Measurements from ENCODE around the gene ANO10.
"Not testable (repeated sequence)": the region's sequence is repeated elsewhere in the genome, so short reads cannot be mapped to it uniquely, and the experiment has no call there.

The ANO10 gene

DNA sequence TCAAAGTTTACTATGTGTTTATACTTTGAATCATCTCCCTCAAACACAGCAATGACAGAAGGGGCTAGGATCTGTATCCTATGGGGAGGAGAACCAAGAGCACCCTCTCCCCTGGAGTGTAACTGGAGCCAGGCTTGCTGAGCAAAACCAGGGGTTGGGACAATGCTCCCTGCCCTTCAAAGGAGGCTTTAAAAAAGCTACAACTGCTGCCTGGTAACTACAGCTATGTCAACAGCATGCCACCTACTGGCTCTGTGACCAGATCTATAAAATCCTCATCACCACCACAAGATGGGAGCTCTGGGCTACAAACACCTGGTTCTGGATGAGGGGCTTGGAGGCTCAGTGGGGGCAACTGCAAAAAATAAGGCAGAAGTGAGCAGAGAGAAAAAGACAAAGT, 61.9 kb downstream of the ANO10 start:
- Histone ChIP-seq H3K4me1 (no peaks in the 10 kb centered on the region), H3K9me3 (no peaks in the 10 kb centered on the region)

DNA sequence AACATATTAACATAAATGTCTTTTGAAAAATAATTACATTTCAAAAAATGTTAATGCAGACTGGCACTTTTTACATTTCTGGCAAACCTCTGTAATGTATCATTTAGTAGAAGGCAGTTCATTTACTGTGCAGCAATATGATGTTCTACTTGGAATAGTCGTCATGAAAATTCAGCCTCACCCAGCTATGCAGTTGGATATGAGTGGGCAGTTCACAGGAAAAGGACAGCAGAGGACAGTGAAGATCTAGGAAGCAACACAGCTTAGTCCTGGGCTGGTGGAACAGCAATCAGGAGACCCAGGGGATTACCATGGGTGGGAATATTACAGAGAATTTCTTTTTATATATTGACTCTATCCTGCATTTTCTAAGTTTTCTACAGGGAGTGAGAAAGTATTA, 63.6 kb downstream of the ANO10 start:
- H3K36me3 ChIP-seq = peaks cover 6 to 31% (median 15%) of the 10 kb centered on the region in 3 donors
- H3K27ac ChIP-seq = no peak overlapping the region
- no peaks in the 10 kb centered on the region for H3K4me1 ChIP-seq
- TF ChIP-seq, protein P1, sequence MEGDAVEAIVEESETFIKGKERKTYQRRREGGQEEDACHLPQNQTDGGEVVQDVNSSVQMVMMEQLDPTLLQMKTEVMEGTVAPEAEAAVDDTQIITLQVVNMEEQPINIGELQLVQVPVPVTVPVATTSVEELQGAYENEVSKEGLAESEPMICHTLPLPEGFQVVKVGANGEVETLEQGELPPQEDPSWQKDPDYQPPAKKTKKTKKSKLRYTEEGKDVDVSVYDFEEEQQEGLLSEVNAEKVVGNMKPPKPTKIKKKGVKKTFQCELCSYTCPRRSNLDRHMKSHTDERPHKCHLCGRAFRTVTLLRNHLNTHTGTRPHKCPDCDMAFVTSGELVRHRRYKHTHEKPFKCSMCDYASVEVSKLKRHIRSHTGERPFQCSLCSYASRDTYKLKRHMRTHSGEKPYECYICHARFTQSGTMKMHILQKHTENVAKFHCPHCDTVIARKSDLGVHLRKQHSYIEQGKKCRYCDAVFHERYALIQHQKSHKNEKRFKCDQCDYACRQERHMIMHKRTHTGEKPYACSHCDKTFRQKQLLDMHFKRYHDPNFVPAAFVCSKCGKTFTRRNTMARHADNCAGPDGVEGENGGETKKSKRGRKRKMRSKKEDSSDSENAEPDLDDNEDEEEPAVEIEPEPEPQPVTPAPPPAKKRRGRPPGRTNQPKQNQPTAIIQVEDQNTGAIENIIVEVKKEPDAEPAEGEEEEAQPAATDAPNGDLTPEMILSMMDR (IDR thresholded peaks at IDR 0.05) = no peak
- DNase-seq = no peak
- no peaks in the 10 kb centered on the region for H3K9me3 ChIP-seq
- no peak overlapping the region for H3K4me3 ChIP-seq
- intact Hi-C loops (cut with DNase I; ENCODE audit: low total_unique reads) = no loop called here
- H3K27me3 ChIP-seq = no peaks in the 10 kb centered on the region

More for the DNA sequence above, 61.9 kb downstream of the ANO10 start:
- DNase-seq = no peak
- H3K36me3 ChIP-seq = peaks cover 8 to 27% (median 13%) of the 10 kb centered on the region in 3 donors
- H3K4me3 ChIP-seq = no peak overlapping the region
- H3K27me3 ChIP-seq = no peaks in the 10 kb centered on the region
- intact Hi-C loops (cut with DNase I; ENCODE audit: low total_unique reads) = no loop called here
- H3K27ac ChIP-seq = no peak overlapping the region
- TF ChIP-seq, protein P1 (IDR thresholded peaks at IDR 0.05) = no peak

DNA sequence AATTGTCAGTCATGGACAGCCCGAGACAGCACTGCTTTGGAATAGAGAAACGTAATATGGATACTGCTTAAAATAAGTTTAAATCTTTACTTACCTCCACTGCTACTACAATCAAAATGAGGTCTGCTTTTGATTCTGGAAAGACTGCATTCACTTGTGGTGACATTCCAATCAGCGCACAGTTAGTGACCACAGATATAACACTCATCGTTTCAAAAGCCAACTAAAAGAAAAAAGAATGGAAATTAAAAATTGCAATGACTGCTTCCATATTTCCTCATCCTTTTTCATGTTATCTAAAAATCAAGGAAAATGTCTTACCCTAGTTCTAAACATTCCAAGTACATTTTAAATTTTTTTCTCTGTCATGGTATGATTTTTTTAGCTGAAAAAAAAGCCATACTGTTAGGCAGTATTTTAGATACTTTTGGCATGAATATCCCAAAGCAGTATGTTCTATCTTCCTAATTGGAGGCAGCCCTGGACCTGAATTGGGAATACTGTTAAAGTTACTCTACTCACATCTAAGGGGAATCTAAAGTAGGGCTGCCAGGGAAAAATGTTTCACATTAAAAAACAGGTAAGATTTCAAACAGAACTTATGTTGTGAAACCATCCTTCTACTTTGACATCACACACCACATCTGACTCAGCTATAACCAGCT, 72.1 kb downstream of the ANO10 start:
- H3K9me3 ChIP-seq = no peaks in the 10 kb centered on the region
- H3K27ac ChIP-seq = no peak overlapping the region
- H3K4me3 ChIP-seq = no peak overlapping the region
- DNase-seq = no peak
- TF ChIP-seq, protein P1 (IDR thresholded peaks at IDR 0.05) = no peak
- intact Hi-C loops (cut with DNase I; ENCODE audit: low total_unique reads) = no loop called here
- peaks cover 5 to 29% (median 12%) of the 10 kb centered on the region in 3 donors for H3K36me3 ChIP-seq
- no peaks in the 10 kb centered on the region for H3K27me3 ChIP-seq
- H3K4me1 ChIP-seq = no peaks in the 10 kb centered on the region

DNA sequence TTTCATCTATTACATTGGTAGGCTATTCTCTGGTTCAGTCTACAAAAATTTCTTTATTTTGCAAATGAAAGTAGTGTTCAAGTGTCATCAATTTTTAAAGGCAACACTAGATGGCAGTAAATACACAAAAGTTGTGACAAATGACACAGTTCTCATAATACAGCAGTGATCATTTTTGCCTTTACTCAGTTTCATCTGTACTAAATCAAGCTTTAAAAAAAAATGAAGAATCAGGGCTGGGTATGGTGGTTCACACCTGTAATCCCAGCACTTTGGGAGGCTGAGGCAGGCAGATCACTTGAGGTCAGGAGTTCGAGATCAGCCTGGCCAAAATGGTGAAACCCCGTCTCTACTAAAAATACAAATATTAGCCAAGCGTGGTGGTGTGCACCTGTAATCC, 77.5 kb downstream of the ANO10 start:
- TF ChIP-seq, protein P1 (IDR thresholded peaks at IDR 0.05) = peak; percentile 58 to 67
- intact Hi-C loops (cut with DNase I; ENCODE audit: low total_unique reads) = loop anchor here (5.0 kb wide), 1 partner anchor 653 kb away; no protein-coding TSS in a partner anchor
- DNase-seq, H3K27me3 ChIP-seq, H3K4me1 ChIP-seq, H3K9me3 ChIP-seq, H3K4me3 ChIP-seq, H3K27ac ChIP-seq: not testable (repeated sequence)
- peaks cover 2 to 20% (median 5%) of the 10 kb centered on the region in 3 donors for H3K36me3 ChIP-seq

DNA sequence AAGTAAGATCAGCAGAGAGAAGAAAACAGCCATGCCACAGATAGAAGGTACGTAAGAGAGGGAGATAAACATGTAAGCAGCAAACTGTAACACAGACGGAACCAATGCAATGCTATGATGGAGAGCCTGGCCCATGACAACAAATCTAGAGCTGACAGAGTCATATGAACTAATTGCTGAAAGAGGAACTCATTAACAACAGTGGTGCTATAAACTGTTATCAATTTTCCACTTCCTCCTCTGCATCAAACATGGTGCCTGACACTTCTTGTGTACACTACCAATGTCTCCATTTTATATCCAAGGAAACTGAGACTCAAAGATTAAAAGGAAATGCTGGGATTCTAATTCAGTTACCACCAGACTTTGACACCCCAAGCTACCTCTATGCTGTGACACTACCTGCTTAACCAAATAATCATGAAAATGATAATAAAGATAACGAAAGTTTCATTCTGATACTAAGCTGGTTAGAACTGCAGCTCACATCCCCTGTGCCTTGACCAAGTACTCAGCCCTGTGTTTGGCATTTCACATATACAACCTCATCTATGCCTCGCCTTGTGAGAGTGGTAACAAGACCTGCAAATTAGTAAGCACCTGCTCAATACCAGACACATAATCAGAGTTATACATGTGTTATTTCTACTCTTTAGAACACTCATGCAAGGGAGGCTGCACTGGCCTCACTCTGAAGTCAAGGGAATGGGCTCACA, 79.3 kb downstream of the ANO10 start:
- DNase-seq = no peak
- peaks cover 0 to 3% (median 3%) of the 10 kb centered on the region in 3 donors for H3K36me3 ChIP-seq
- TF ChIP-seq, protein P1 (IDR thresholded peaks at IDR 0.05) = no peak
- no peaks in the 10 kb centered on the region for H3K4me1 ChIP-seq
- intact Hi-C loops (cut with DNase I; ENCODE audit: low total_unique reads) = loop anchor here (5.0 kb wide), 1 partner anchor 655 kb away; no protein-coding TSS in a partner anchor
- H3K9me3 ChIP-seq = no peaks in the 10 kb centered on the region
- no peaks in the 10 kb centered on the region for H3K27me3 ChIP-seq
- H3K4me3 ChIP-seq = no peak overlapping the region
- H3K27ac ChIP-seq = no peak overlapping the region
